HG03159 (cell line): ENCODE results near the gene COL28A1.
"Not testable (repeated sequence)": the region's sequence is repeated elsewhere in the genome, so short reads cannot be mapped to it uniquely, and the experiment has no call there.

Source experiments
- ATAC-seq: cut with Tn5 transposase; IDR thresholded peaks from one replicate; pipeline ENCODE4 v1.9.1; 2021; ENCODE audit warnings: mild to moderate bottlenecking, moderate library complexity; ENCODE audit not compliant: unreplicated experiment

Gene COL28A1

GRCh38 chr7:7477641-7478040, 58.0 kb downstream of the COL28A1 start:
- not testable (repeated sequence) for ATAC-seq

DNA sequence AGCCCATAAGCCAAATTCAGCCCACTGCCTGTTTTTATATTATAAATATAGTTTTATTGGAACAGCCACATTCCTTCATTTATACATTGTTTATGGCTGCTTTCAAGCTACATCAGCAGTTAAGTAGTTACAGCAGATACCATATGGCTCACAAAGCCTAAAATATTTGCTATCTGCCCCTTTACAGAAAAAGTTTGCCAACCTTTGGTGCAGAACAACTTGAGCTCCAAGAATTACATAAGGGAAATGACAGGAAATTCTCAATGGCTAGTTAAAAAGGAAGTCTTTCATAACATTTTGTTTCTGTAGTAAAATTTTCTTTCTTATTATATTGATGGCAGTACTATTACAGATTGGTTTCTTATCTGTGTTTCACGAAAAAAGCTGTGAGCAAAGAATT, 59.3 kb downstream of the COL28A1 start:
- ATAC-seq = no peak

GRCh38 chr7:7475601-7476000, 60.1 kb downstream of the COL28A1 start:
- ATAC-seq = no peak

- ATAC-seq = no peak
These were observed 61.2 kb downstream of the COL28A1 start for GRCh38 chr7:7474436-7474835.

- ATAC-seq = not testable (repeated sequence)
These were observed 70.5 kb downstream of the COL28A1 start for GRCh38 chr7:7464991-7465765.

DNA sequence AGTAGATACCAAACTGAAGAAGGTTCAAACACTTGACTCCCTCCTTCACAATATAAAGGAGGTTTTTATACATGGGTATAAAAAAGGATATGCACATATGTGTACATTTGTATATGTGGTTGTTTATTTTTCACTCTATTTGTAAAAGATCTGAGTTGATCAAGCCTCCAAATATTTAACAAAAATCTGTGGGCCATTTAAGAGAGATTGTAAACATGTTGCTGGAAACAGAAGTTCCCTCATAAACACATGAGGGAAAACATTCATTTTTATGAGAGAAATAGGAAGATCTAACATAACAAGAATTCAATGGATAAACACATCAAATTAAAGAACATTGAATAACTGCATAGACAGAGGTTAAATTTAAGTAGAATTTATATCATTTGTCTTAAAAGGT, 81.7 kb downstream of the COL28A1 start:
- no peak for ATAC-seq

- ATAC-seq = no peak
These were observed 83.0 kb downstream of the COL28A1 start for GRCh38 chr7:7452652-7453051.

GRCh38 chr7:7452119-7452518, 83.6 kb downstream of the COL28A1 start:
- no peak for ATAC-seq

DNA sequence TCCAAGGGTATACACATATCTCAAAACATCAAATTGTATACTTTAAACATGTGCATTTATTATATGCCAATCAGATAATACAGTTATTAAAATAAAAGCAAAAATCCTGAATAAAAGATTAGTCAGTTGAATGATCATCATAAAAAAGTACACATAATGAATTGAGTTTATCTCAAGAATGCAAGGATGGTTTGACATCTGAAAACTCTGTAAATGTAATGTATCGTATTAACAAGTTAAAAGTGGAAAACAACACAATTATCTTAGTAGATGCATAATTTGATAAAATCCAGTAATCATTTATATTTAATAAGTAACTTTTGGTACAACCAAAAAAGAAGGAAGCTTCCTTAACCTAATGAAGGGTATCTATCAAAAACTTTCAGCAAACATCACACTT, 86.6 kb downstream of the COL28A1 start:
- ATAC-seq = no peak

DNA sequence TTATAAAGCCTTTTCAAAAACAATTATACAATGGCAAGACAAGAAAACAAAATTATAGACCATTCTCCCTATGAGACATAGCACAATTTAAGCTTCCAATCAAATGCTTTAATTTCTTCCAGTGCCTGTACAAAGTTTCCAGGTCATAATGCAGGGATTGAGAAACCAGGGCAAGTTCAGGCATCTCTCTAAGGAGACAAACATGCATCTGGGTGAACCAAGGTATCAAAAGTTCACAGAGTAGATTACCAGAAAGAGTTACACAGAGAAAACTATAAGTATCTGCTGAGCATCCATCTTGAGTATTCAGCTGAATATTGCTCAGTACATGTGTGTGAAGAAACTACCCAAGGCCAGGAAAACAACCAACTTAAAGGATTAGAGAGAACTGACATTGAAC, 89.1 kb downstream of the COL28A1 start:
- no peak for ATAC-seq

DNA sequence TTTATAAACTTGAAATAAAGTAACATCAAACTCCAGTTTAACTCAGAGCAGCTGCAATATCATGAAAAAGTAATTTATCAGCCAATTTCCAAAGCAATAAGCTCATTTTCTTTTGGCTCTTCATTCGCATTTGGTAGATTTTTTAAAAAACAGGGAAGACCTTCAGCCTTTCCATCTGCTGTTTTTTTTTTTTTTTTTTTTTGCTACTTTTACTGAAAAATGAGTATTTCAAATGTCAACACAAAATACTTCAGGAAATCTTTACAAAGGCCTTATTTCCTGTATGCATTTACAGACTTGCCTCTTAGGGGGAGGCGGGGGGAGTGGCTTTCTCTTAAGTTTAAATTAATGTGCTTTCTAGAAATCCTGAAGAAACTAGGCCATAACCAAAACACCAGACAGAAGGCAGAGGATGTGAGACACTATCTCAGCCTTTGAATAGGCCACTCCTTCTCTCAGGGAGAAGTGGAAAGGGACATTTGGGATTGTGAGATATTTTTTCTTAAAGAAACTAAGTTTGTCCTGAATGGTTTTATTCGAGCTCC, 91.8 kb downstream of the COL28A1 start:
- ATAC-seq = no peak

DNA sequence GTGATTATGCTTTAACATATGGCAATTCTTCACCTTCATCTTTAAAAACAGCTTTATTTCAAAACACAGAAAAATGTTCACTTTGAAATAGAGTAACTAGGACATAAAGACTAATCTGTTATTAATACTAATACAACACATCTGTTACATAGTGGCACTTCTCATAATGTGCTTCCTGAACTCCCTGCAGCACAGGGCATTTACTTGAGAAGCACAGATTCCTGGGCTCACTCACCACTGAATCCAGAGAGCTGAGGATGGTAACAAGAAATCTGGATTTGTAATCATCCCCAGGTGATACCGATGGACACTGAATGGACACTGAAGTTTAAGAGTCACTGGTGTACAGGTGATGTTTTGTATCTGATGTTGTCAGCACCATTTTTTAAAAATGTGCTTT, 96.1 kb downstream of the COL28A1 start:
- no peak for ATAC-seq

DNA sequence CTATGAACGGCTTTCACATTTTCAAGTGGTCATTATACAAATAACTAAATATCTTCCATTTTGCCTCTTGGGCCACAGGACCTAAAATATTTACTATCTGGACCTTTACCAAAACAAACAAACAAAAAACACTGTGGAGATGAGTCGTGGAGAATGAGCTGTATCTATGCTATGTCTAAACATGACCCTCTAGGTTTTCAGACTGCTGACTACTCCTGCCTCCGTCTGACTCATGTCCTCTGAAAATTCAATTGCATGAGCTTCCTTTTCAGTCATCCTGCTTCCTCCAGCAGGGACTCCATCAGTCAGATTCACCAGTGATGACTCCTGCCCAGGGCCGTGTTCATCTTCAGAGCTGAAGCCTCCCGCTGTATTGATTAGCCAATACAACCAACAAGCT, 96.8 kb downstream of the COL28A1 start:
- ATAC-seq = no peak

GRCh38 chr7:7435978-7436377, 99.7 kb downstream of the COL28A1 start:
- ATAC-seq = no peak

DNA sequence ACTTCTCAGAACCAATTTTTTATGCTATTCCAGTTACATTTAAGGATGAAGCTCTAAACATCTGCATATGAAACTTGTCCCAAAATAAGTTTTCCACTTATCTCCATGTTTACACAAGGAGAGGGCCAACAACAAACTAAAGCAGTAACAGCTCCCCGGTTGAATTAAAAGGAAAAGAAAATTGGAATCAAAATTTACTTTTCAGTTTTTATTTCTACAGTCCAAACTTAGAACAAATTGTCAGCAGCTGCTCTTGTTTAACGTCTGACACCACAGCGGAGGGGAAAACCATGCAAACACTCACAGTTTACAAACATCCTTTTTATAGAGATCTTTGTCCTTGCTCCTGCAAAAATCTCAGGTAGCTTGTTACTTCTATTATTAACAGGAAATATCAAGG, 101.3 kb downstream of the COL28A1 start:
- ATAC-seq = no peak

- no peak for ATAC-seq
These were observed 101.9 kb downstream of the COL28A1 start for GRCh38 chr7:7433811-7434210.

DNA sequence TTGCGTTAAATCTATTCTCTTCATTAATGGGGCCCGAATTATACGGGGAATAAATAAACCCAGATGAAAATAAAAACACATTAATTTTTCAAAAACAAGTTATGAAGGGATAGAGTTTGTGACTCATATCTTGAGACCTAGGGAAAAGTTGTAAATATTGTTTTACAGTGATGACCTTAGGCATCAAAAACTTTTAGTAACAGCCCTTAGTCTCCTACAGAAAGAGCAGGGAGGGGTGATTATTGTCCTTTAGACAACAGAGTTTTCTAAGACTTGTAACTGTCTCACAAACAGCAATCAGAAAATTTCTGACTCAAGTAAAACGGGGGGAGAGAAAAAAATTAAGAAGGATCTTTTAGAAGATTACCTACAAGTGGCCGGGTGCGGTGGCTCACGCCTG, 102.7 kb downstream of the COL28A1 start:
- ATAC-seq = no peak

- no peak for ATAC-seq
These were observed 106.9 kb downstream of the COL28A1 start for GRCh38 chr7:7428806-7429205.

GRCh38 chr7:7427363-7427762, 108.3 kb downstream of the COL28A1 start:
- ATAC-seq = no peak

DNA sequence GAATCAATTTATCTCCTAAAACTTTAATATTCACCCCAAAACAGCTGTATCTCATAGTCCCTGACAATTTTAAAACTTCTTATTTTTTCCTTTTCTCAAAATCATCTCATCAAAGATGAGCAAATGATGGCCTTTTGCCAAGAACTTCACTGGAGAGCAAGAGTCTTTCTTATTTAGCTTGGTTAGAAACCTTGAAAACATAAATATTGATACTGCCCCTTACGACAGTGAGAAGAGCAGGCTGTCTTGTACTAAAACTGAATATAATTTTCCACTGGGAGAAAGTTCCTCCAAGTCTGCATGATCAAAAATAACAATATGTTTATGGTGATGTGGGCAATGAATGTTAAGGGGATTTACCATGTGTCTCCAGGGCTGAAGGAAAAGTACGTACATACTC, 109.0 kb downstream of the COL28A1 start:
- no peak for ATAC-seq

- no peak for ATAC-seq
These were observed 110.4 kb downstream of the COL28A1 start for GRCh38 chr7:7425321-7425720.

GRCh38 chr7:7424151-7424873, 111.4 kb downstream of the COL28A1 start:
- peak; percentile 83 for ATAC-seq
